Uterus (tissue), 4 donors: ENCODE measurements around the gene PRSS56. TPM values are rescaled to one million over a fixed set of nuclear protein-coding genes. Genes with fewer than 3 reads are reported as not detected.

Experiments
- DNase-seq, 2 donors: peaks; one replicate each; pipeline ENCODE4 v3.0.0-alpha.2; 2019 to 2020
- H3K27ac ChIP-seq, 2 donors: fragments of 200-600 bp; sonication (generic); 1 replicate in 1 of 2; 2 replicates in 1 of 2; pipeline ENCODE4 v1.5.1; 2016 to 2018
- H3K27me3 ChIP-seq, 2 donors: fragments of 200-600 bp; sonication (generic); one replicate each; pipeline ENCODE4 v1.5.1; 2018 to 2019; ENCODE audit warnings: control low read depth in 1 of 2
- H3K36me3 ChIP-seq, 2 donors: fragments of 200-600 bp; sonication (generic); one replicate each; pipeline ENCODE4 v1.5.1; 2019; ENCODE audit warnings: control low read depth in 1 of 2
- H3K4me1 ChIP-seq, 2 donors: fragments of 200-600 bp; sonication (generic); one replicate each; pipeline ENCODE4 v1.5.1; 2018 to 2019; ENCODE audit warnings: control low read depth in 1 of 2
- H3K4me3 ChIP-seq, 2 donors: fragments of 200-600 bp; sonication (generic); 1 replicate in 1 of 2; 2 replicates in 1 of 2; pipeline ENCODE4 v1.5.1; 2018 to 2019; ENCODE audit warnings: mild to moderate bottlenecking in 1 of 2
- H3K9me3 ChIP-seq, 2 donors: fragments of 200-600 bp; sonication (generic); one replicate each; pipeline ENCODE4 v1.5.1; 2019; ENCODE audit warnings: control low read depth in 1 of 2
- CTCF ChIP-seq, 4 experiments: fragments of 200-600 bp in 2 of 4; fragments of 450-650 bp in 2 of 4; sonication (generic) in 2 of 4; IDR thresholded peaks; one replicate each; pipeline ENCODE4 v1.5.1; 2016 to 2019; ENCODE audit warnings: antibody characterized with exemption in 4 of 4, mild to moderate bottlenecking in 2 of 4, moderate library complexity in 1 of 4
- POLR2A ChIP-seq, 2 donors: fragments of 450-650 bp; IDR thresholded peaks; one replicate each; pipeline ENCODE4 v1.6.1; 2016; ENCODE audit warnings: antibody characterized with exemption in 2 of 2, mild to moderate bottlenecking in 1 of 2, moderate library complexity in 1 of 2
- intact Hi-C: fragments of 100-400 bp; cut with DNase I; formaldehyde crosslinking; loops from one replicate; pipeline ENCODE4 v1.15.1; 2023; ENCODE audit warnings: low total_unique reads
- total RNA-seq, 4 donors: library from RNA; depleted of rRNA in 3 of 4; stranded (reverse); fragments of >200 nt in 3 of 4; gene quantifications; one replicate each; pipeline versions ENCODE4 v1.1.0 to v1.2.4, GENCODE V29; 2014 to 2023
- donor health status: DM: yes; HTN: yes; CAD: no.

PRSS56 gene
- total RNA-seq, 4 donors from 2014 or later = not detected

- TF ChIP-seq CTCF (IDR thresholded peaks at IDR 0.05) (no peak), POLR2A (IDR thresholded peaks at IDR 0.05) (no peak)
- no peak for DNase-seq
- Histone ChIP-seq H3K27me3 (peaks cover 14 to 27% of the 10 kb centered on the region in 2 donors), H3K4me1 (peaks cover 0 to 12% of the 10 kb centered on the region in 2 donors), H3K9me3 (no peaks in the 10 kb centered on the region), H3K27ac (no peak overlapping the region), H3K36me3 (no peaks in the 10 kb centered on the region), H3K4me3 (no peak overlapping the region)
- intact Hi-C loops = loop anchor here (10.0 kb wide), 1 partner anchor 620 kb away; no protein-coding TSS in a partner anchor
These were observed 4.6 kb downstream of the PRSS56 start for GRCh38 chr2:232524771-232525170.

GRCh38 chr2:232525199-232525598 lies 5.0 kb downstream of the PRSS56 start:
- peaks cover 14 to 27% of the 10 kb centered on the region in 2 donors for H3K27me3 ChIP-seq
- no peaks in the 10 kb centered on the region for H3K36me3 ChIP-seq

GRCh38 chr2:232525791-232526371 lies 5.7 kb downstream of the PRSS56 start, which contains the start of gene CHRND:
Gene CHRND, plus strand, starts transcription at chr2:232526160. Its CDS starts 56 bp downstream, at chr2:232526216.
- intact Hi-C loops = loop anchor here (10.0 kb wide), 1 partner anchor 621 kb away; no protein-coding TSS in a partner anchor
- no peak for DNase-seq
- no peak for TF ChIP-seq POLR2A (IDR thresholded peaks at IDR 0.05)
- no peak for TF ChIP-seq CTCF (IDR thresholded peaks at IDR 0.05)
- peaks cover 14 to 27% of the 10 kb centered on the region in 2 donors for H3K27me3 ChIP-seq
- H3K4me3 ChIP-seq = no peak within 1 kb of the TSS
- H3K36me3 ChIP-seq = no peaks in the 10 kb centered on the region
- H3K4me1 ChIP-seq = peaks cover 0 to 12% of the 10 kb centered on the region in 2 donors
- no peaks in the 10 kb centered on the region for H3K9me3 ChIP-seq
- H3K27ac ChIP-seq = no peak within 1 kb of the TSS

More at GRCh38 chr2:232525199-232525598, 5.0 kb downstream of the PRSS56 start:
- Histone ChIP-seq H3K4me3 (no peak overlapping the region), H3K4me1 (peaks cover 0 to 12% of the 10 kb centered on the region in 2 donors), H3K9me3 (no peaks in the 10 kb centered on the region), H3K27ac (no peak overlapping the region)
- no peak for DNase-seq
- TF ChIP-seq CTCF (IDR thresholded peaks at IDR 0.05) = no peak
- no peak for TF ChIP-seq POLR2A (IDR thresholded peaks at IDR 0.05)
- intact Hi-C loops = loop anchor here (10.0 kb wide), 1 partner anchor 620 kb away; no protein-coding TSS in a partner anchor

- Histone ChIP-seq H3K27me3 (peaks cover 14 to 27% of the 10 kb centered on the region in 2 donors), H3K4me1 (peaks cover 0 to 12% of the 10 kb centered on the region in 2 donors), H3K9me3 (no peaks in the 10 kb centered on the region), H3K36me3 (no peaks in the 10 kb centered on the region), H3K4me3 (no peak overlapping the region), H3K27ac (no peak overlapping the region)
- no peak for DNase-seq
- intact Hi-C loops = loop anchor here (10.0 kb wide), 1 partner anchor 622 kb away; no protein-coding TSS in a partner anchor
- TF ChIP-seq POLR2A (IDR thresholded peaks at IDR 0.05) = no peak
- no peak for TF ChIP-seq CTCF (IDR thresholded peaks at IDR 0.05)
These were observed 6.3 kb downstream of the PRSS56 start for GRCh38 chr2:232526372-232526941.

- intact Hi-C loops = loop anchor here (10.0 kb wide), 1 partner anchor 623 kb away; no protein-coding TSS in a partner anchor
- Histone ChIP-seq H3K27ac (no peak overlapping the region), H3K9me3 (no peaks in the 10 kb centered on the region), H3K27me3 (peaks cover 6 to 20% of the 10 kb centered on the region in 2 donors), H3K4me3 (no peak overlapping the region), H3K36me3 (no peaks in the 10 kb centered on the region), H3K4me1 (peaks cover 0 to 9% of the 10 kb centered on the region in 2 donors)
- TF ChIP-seq POLR2A (IDR thresholded peaks at IDR 0.05) = no peak
- TF ChIP-seq CTCF (IDR thresholded peaks at IDR 0.05) = no peak
- no peak for DNase-seq
These were observed 7.8 kb downstream of the PRSS56 start for GRCh38 chr2:232527905-232528470.
